BE2C (cell line): ENCODE measurements around the gene MESD.

Experiments
- DNase-seq: peaks from one replicate; pipeline ENCODE4 v3.0.0-alpha.2; 2020
- H3K27me3 ChIP-seq: fragments of 250-450 bp; sonication (Bioruptor Pico); 2 replicates; pipeline ENCODE4 v1.5.1; 2020; ENCODE audit warnings: mild to moderate bottlenecking
- H3K36me3 ChIP-seq: fragments of 250-450 bp; sonication (Bioruptor Pico); 2 replicates; pipeline ENCODE4 v1.5.1; 2020; ENCODE audit warnings: mild to moderate bottlenecking
- H3K4me1 ChIP-seq: fragments of 250-450 bp; sonication (Bioruptor Pico); 2 replicates; pipeline ENCODE4 v1.5.1; 2020
- H3K4me3 ChIP-seq: 2 replicates; pipeline ENCODE4 v1.5.1; 2011; ENCODE audit warnings: low read depth, low read length
- H3K9me3 ChIP-seq: fragments of 250-450 bp; sonication (Bioruptor Pico); 2 replicates; pipeline ENCODE4 v1.5.1; 2020
- CTCF ChIP-seq: IDR thresholded peaks from 2 replicates; pipeline ENCODE4 v1.5.1; 2012; ENCODE audit warnings: mild to moderate bottlenecking, low read depth, low read length

MESD gene

GRCh38 chr15:80925597-80926059 is 64.0 kb downstream of the MESD start:
- Histone ChIP-seq H3K4me3 (no peak overlapping the region), H3K27me3 (no peaks in the 10 kb centered on the region), H3K9me3 (no peaks in the 10 kb centered on the region), H3K4me1 (no peaks in the 10 kb centered on the region), H3K36me3 (no peaks in the 10 kb centered on the region)
- no peak for DNase-seq
- no peak for TF ChIP-seq CTCF

- DNase-seq = no peak
- Histone ChIP-seq H3K36me3 (no peaks in the 10 kb centered on the region), H3K27me3 (no peaks in the 10 kb centered on the region), H3K4me1 (no peaks in the 10 kb centered on the region), H3K4me3 (no peak overlapping the region), H3K9me3 (no peaks in the 10 kb centered on the region)
- TF ChIP-seq CTCF = no peak
Observed at GRCh38 chr15:80924278-80924677, 65.3 kb downstream of the MESD start.

- no peak overlapping the region for H3K4me3 ChIP-seq
- H3K9me3 ChIP-seq = no peaks in the 10 kb centered on the region
- TF ChIP-seq CTCF = no peak
- H3K4me1 ChIP-seq = no peaks in the 10 kb centered on the region
- no peaks in the 10 kb centered on the region for H3K36me3 ChIP-seq
- DNase-seq = no peak
- H3K27me3 ChIP-seq = no peaks in the 10 kb centered on the region
Observed at GRCh38 chr15:80923668-80924067, 66.0 kb downstream of the MESD start.

- DNase-seq = no peak
- Histone ChIP-seq H3K27me3 (no peaks in the 10 kb centered on the region), H3K4me3 (no peak overlapping the region), H3K4me1 (no peaks in the 10 kb centered on the region), H3K9me3 (no peaks in the 10 kb centered on the region), H3K36me3 (no peaks in the 10 kb centered on the region)
- no peak for TF ChIP-seq CTCF
Observed at GRCh38 chr15:80921736-80922410, 67.7 kb downstream of the MESD start.

- H3K4me1 ChIP-seq = no peaks in the 10 kb centered on the region
- H3K36me3 ChIP-seq = no peaks in the 10 kb centered on the region
- no peak for TF ChIP-seq CTCF
- H3K9me3 ChIP-seq = no peaks in the 10 kb centered on the region
- H3K27me3 ChIP-seq = no peaks in the 10 kb centered on the region
- H3K4me3 ChIP-seq = no peak overlapping the region
- no peak for DNase-seq
Observed at GRCh38 chr15:80920271-80920699, 69.3 kb downstream of the MESD start.

- Histone ChIP-seq H3K27me3 (no peaks in the 10 kb centered on the region), H3K9me3 (no peaks in the 10 kb centered on the region), H3K4me1 (no peaks in the 10 kb centered on the region), H3K4me3 (no peak overlapping the region), H3K36me3 (no peaks in the 10 kb centered on the region)
- no peak for DNase-seq
- TF ChIP-seq CTCF = no peak
Observed at GRCh38 chr15:80918196-80918783, 71.3 kb downstream of the MESD start.
